Stimulated activated CD4-positive, alpha-beta T cell treated with anti-CD3 and anti-CD28 coated beads, Interleukin-12 subunit alpha, Interleukin-12 subunit beta, amount 100 ng/mL, for 4 hours (primary cell): ENCODE results near the gene FAM50B.

Experiments used
- DNase-seq: peaks from one replicate; pipeline ENCODE4 v3.0.0-alpha.2; 2020

Gene FAM50B, protein sequence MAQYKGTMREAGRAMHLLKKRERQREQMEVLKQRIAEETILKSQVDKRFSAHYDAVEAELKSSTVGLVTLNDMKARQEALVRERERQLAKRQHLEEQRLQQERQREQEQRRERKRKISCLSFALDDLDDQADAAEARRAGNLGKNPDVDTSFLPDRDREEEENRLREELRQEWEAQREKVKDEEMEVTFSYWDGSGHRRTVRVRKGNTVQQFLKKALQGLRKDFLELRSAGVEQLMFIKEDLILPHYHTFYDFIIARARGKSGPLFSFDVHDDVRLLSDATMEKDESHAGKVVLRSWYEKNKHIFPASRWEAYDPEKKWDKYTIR

GRCh38 chr6:3848925-3849605, at the start of gene FAM50B:
Gene FAM50B, plus strand, starts transcription at chr6:3849373. Its CDS starts 439 bp downstream, at chr6:3849812.
- peak; percentile 86 for DNase-seq

GRCh38 chr6:3799719-3800118, 49.5 kb upstream of the FAM50B start:
- no peak for DNase-seq

DNA sequence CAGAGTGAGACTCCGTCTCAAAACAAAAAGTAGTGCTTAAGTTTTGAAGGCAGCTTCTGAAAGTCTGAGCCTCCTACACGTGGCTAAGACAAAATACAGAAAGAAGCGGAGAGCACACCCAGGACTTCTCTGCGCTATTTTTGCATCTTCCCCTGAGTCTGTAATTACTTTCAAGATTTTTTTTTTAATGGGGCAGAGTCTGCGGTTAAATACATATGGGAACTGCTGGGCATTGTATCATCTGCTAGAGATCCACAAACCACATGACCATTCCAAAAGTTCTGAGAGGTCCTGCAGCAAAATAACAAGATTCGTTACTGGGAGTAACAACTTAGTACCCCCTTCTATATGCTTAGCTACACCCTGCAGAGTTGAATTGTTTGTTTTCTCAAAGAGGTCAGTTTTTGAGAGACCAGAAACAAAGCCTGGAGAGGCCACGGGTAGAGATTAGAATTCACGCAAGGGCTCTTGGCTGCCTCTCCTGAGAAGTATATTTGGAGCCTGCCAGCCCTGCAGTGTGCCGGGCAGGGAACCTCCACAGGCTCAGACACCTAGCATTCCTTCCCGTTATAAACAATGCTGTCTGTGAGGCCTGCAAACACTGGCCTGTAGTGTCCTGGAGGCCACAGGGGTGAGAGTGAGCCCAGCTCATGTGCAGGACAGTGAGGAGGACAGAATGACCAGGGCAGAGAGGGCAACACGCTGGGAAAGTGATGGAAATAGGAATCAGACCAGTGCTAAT, 48.2 kb upstream of the FAM50B start:
- DNase-seq, result no peak

DNA sequence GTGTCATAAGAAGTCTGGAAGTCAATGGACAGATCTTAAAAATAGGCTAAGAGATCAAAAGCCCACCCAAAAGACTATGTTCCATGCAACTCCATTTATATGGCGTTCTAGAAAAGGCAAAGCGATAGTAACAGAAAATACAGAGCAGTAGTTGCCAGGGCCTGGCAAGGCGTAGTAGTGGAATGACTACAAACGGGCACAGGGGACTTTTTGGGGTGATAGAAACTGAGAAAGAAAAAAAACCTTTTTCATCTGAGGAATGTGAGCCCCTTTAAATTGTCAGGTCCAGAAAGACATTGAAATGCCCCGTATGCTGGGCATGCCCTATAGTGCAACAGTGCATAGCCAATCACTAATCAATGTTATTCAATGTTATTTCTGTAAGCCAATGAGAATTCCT, 47.2 kb upstream of the FAM50B start:
- no peak for DNase-seq

- DNase-seq, result no peak
These were observed 45.3 kb upstream of the FAM50B start for GRCh38 chr6:3803627-3804468.

DNA sequence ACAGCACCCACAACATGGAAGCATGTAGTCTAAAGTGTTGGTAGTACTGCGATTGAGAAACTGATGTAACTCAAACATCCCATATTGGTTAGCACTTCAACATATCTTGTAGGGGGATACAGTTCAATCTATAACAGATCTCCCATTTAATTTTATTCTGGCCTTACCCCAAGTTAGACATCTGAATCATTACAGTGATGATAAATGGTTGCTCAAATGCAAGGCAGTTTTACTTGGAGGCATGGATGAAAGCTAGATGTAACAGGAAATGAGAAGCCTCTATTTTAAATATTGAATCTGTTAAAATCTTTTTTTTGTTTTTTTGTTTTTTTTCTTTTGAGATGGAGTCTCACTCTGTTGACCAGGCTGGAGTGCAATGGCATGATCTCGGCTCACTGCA, 44.2 kb upstream of the FAM50B start:
- no peak for DNase-seq

GRCh38 chr6:3805448-3806123, 43.6 kb upstream of the FAM50B start:
- DNase-seq, result no peak

GRCh38 chr6:3806169-3806922, 42.8 kb upstream of the FAM50B start:
- DNase-seq, result no peak

GRCh38 chr6:3808199-3808598, 41.0 kb upstream of the FAM50B start:
- no peak for DNase-seq

- DNase-seq, result no peak
These were observed 40.2 kb upstream of the FAM50B start for GRCh38 chr6:3808759-3809514.

DNA sequence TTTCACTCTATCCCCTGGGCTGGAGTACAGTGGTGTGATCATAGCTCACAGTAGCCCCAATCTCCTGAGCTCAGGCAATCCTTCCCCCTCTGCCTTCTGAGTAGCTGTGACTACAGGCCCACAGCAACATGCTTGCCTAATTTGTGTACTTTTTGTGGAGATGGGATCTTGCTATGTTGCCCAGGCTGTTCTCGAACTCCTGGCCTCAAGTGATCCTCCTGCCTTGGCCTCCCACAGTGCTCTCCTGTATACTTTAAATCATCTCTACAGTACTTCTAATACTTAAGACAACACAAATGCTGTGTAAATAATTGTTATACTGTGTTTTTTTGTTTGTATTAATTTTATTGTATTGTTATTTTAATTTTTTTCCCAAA, 39.7 kb upstream of the FAM50B start:
- no peak for DNase-seq

GRCh38 chr6:3809982-3810381, 39.2 kb upstream of the FAM50B start:
- no peak for DNase-seq

DNA sequence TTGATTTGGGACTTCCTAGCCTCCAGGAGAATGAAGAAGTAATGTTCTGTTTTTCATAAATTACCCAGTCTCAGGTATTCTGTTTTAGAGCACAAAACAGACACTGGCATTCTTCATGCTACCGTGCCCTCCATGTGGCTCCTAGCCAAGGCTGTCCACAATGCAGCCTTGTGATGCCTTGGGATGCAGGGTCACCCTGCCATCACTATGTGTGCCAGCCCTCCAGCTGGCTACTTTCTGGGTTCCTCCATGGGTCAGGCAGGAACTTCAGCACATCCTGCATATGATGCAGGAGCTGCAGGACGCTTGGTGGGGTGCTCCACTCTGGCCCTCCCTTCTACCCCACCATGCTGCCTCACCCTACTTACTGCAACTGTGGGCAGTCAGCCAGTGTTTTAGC, 38.0 kb upstream of the FAM50B start:
- no peak for DNase-seq

DNA sequence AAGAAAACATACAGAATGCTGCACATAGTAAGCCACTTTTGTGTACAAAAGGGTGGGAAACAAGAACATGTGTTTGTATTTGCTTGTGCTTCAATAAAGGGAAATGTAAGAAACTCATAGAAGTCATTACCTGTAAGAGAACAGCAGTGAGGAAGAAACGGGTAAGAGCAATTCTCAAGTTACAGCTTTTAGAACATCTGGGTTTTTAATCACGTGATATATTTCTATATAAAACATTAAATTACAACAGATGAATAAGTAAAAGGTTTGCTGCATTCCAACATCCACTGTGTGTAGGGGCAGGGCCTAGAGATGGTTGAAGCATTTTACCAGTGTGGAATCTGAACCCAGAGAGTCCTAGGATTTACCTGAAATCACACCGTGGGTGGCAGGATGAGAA, 36.6 kb upstream of the FAM50B start:
- no peak for DNase-seq

GRCh38 chr6:3813150-3813780, 35.9 kb upstream of the FAM50B start:
- no peak for DNase-seq

- DNase-seq, result no peak
These were observed 35.3 kb upstream of the FAM50B start for GRCh38 chr6:3813918-3814317.

- DNase-seq, result no peak
These were observed 34.6 kb upstream of the FAM50B start for GRCh38 chr6:3814539-3814938.

DNA sequence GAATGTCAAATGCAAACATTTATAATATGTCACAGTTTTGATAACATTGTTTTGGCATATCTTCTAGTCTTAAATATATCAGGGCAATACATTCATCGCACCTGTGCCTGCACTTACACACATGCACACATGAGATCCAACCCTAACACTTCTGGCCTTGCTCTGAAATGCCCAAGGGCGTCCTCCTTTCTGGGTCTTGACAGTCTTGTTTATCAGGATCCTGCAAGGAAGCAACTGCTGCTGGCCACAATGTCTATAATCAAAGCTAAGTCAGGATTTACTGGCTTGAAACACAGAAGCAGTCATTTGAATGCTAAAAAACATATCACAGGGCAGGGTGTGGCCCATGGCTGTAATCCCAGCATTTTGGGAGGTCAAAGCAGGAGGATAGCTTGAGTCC, 32.9 kb upstream of the FAM50B start:
- DNase-seq, result no peak

GRCh38 chr6:3819161-3820110, 29.7 kb upstream of the FAM50B start:
- DNase-seq, result no peak
